Mesothelial cell of epicardium (in vitro differentiated cells): ENCODE data around the gene CADM1. TPM values are rescaled to one million over a fixed set of nuclear protein-coding genes. Genes with fewer than 3 reads are reported as not detected.

ENCODE experiments used
- DNase-seq, 2 experiments: peaks; one replicate each; pipeline ENCODE4 v3.0.0; 2021; ENCODE audit warnings: low spot score in 2 of 2; ENCODE audit not compliant: unreplicated experiment in 2 of 2
- H3K27ac Mint-ChIP-seq: 2 replicates; pipeline ENCODE4 v1.8.0; 2021; ENCODE audit warnings: mixed read lengths
- H3K27me3 Mint-ChIP-seq: 2 replicates; pipeline ENCODE4 v1.8.0; 2021; ENCODE audit warnings: low read depth, mixed read lengths
- H3K36me3 Mint-ChIP-seq: 2 replicates; pipeline ENCODE4 v1.8.0; 2021; ENCODE audit warnings: mixed read lengths
- H3K4me1 Mint-ChIP-seq: 2 replicates; pipeline ENCODE4 v1.8.0; 2021; ENCODE audit warnings: mixed read lengths
- H3K4me3 Mint-ChIP-seq: 2 replicates; pipeline ENCODE4 v1.8.0; 2021; ENCODE audit warnings: mild to moderate bottlenecking, moderate library complexity, mixed read lengths
- H3K9me3 Mint-ChIP-seq: 2 replicates; pipeline ENCODE4 v1.8.0; 2021; ENCODE audit warnings: mixed read lengths
- CTCF ChIP-seq: fragments of 200-600 bp; sonication (generic); IDR thresholded peaks from one replicate; pipeline ENCODE4 v1.5.0; 2021; ENCODE audit warnings: antibody characterized with exemption; ENCODE audit not compliant: unreplicated experiment
- total RNA-seq: library from RNA; stranded (reverse); gene quantifications from 3 replicates; pipeline ENCODE4 v1.2.1, GENCODE V29; 2021

Gene CADM1
- total RNA-seq, 1 donor from 2014 or later, result 60.9 TPM

GRCh38 chr11:115439969-115440540, 64.2 kb downstream of the CADM1 start:
- Mint-ChIP-seq H3K27me3 (no peaks in the 10 kb centered on the region), H3K27ac (no peak overlapping the region), H3K4me3 (no peak overlapping the region), H3K4me1 (peaks cover 16% of the 10 kb centered on the region), H3K36me3 (no peaks in the 10 kb centered on the region), H3K9me3 (no peaks in the 10 kb centered on the region)
- DNase-seq, result no peak
- no peak for TF ChIP-seq CTCF

- no peak for DNase-seq
- TF ChIP-seq CTCF, result no peak
- no peak overlapping the region for H3K4me3 Mint-ChIP-seq
- H3K9me3 Mint-ChIP-seq, result no peaks in the 10 kb centered on the region
- no peak overlapping the region for H3K27ac Mint-ChIP-seq
- H3K27me3 Mint-ChIP-seq, result no peaks in the 10 kb centered on the region
- no peaks in the 10 kb centered on the region for H3K36me3 Mint-ChIP-seq
- H3K4me1 Mint-ChIP-seq, result peaks cover 16% of the 10 kb centered on the region
These were observed 64.8 kb downstream of the CADM1 start for GRCh38 chr11:115439385-115439784.

GRCh38 chr11:115437902-115438575, 66.2 kb downstream of the CADM1 start:
- Mint-ChIP-seq H3K27ac (no peak overlapping the region), H3K4me3 (no peak overlapping the region), H3K36me3 (no peaks in the 10 kb centered on the region), H3K9me3 (no peaks in the 10 kb centered on the region), H3K27me3 (no peaks in the 10 kb centered on the region), H3K4me1 (peaks cover 19% of the 10 kb centered on the region)
- no peak for DNase-seq
- no peak for TF ChIP-seq CTCF

- H3K4me1 Mint-ChIP-seq, result peaks cover 16% of the 10 kb centered on the region
- H3K27ac Mint-ChIP-seq, result no peak overlapping the region
- H3K9me3 Mint-ChIP-seq, result no peaks in the 10 kb centered on the region
- no peak for DNase-seq
- peaks cover 2% of the 10 kb centered on the region for H3K27me3 Mint-ChIP-seq
- no peak for TF ChIP-seq CTCF
- H3K4me3 Mint-ChIP-seq, result no peak overlapping the region
- no peaks in the 10 kb centered on the region for H3K36me3 Mint-ChIP-seq
These were observed 73.9 kb downstream of the CADM1 start for GRCh38 chr11:115430345-115430744.

GRCh38 chr11:115428306-115428705, 75.9 kb downstream of the CADM1 start:
- TF ChIP-seq CTCF, result no peak

More at GRCh38 chr11:115428306-115428705, 75.9 kb downstream of the CADM1 start:
- H3K4me3 Mint-ChIP-seq, result no peak overlapping the region
- no peak overlapping the region for H3K27ac Mint-ChIP-seq
- H3K9me3 Mint-ChIP-seq, result no peaks in the 10 kb centered on the region
- H3K36me3 Mint-ChIP-seq, result no peaks in the 10 kb centered on the region
- peaks cover 13% of the 10 kb centered on the region for H3K27me3 Mint-ChIP-seq
- H3K4me1 Mint-ChIP-seq, result peaks cover 23% of the 10 kb centered on the region
- no peak for DNase-seq
